ENCODE results near the gene BCAP29.

The BCAP29 gene

GRCh38 chr7:107584716-107585115, 4.7 kb downstream of the BCAP29 start:
- DNase-seq, result no peak

- DNase-seq, result no peak
Measured at GRCh38 chr7:107588529-107589130, 8.6 kb downstream of the BCAP29 start.

GRCh38 chr7:107591421-107591820, 11.4 kb downstream of the BCAP29 start:
- no peak for DNase-seq

- no peak for DNase-seq
Measured at GRCh38 chr7:107592361-107593024, 12.4 kb downstream of the BCAP29 start.

- DNase-seq, result no peak
Measured at GRCh38 chr7:107593025-107593410, 13.0 kb downstream of the BCAP29 start.

GRCh38 chr7:107594961-107595737, 15.1 kb downstream of the BCAP29 start:
- DNase-seq, result no peak

- no peak for DNase-seq
Measured at GRCh38 chr7:107596881-107597581, 17.0 kb downstream of the BCAP29 start.

- DNase-seq, result no peak
Measured at GRCh38 chr7:107597582-107597916, 17.5 kb downstream of the BCAP29 start.

GRCh38 chr7:107597953-107598352, 17.9 kb downstream of the BCAP29 start:
- no peak for DNase-seq

GRCh38 chr7:107599262-107599661, 19.2 kb downstream of the BCAP29 start:
- no peak for DNase-seq

- no peak for DNase-seq
Measured at GRCh38 chr7:107600816-107601215, 20.8 kb downstream of the BCAP29 start.

- DNase-seq, result no peak
Measured at GRCh38 chr7:107605218-107605815, 25.3 kb downstream of the BCAP29 start.

GRCh38 chr7:107606303-107606702, 26.3 kb downstream of the BCAP29 start:
- DNase-seq, result no peak

- DNase-seq, result no peak
Measured at GRCh38 chr7:107609811-107610261, 29.8 kb downstream of the BCAP29 start.

- no peak for DNase-seq
Measured at GRCh38 chr7:107610323-107610722, 30.3 kb downstream of the BCAP29 start.

- DNase-seq, result no peak
Measured at GRCh38 chr7:107613439-107613838, 33.4 kb downstream of the BCAP29 start.

- no peak for DNase-seq
Measured at GRCh38 chr7:107613948-107614347, 33.9 kb downstream of the BCAP29 start.

- DNase-seq, result no peak
Measured at GRCh38 chr7:107614425-107614824, 34.4 kb downstream of the BCAP29 start.

- no peak for DNase-seq
Measured at GRCh38 chr7:107615910-107616680, 36.0 kb downstream of the BCAP29 start.

GRCh38 chr7:107622429-107622828, 42.4 kb downstream of the BCAP29 start:
- DNase-seq, result no peak

- no peak for DNase-seq
Measured at GRCh38 chr7:107622894-107623293, 42.8 kb downstream of the BCAP29 start.

GRCh38 chr7:107627002-107627401, 47.0 kb downstream of the BCAP29 start:
- DNase-seq, result no peak

Measured in activated CD4-positive, alpha-beta T cell treated with anti-CD3 and anti-CD28 coated beads for 48 hours (primary cell).